ENCODE results near the gene MGMT. TPM values are rescaled to one million over a fixed set of nuclear protein-coding genes. Genes with fewer than 3 reads are reported as not detected.

The MGMT gene
- total RNA-seq, 1 donor from 2014 or later: 7.7 TPM

DNA sequence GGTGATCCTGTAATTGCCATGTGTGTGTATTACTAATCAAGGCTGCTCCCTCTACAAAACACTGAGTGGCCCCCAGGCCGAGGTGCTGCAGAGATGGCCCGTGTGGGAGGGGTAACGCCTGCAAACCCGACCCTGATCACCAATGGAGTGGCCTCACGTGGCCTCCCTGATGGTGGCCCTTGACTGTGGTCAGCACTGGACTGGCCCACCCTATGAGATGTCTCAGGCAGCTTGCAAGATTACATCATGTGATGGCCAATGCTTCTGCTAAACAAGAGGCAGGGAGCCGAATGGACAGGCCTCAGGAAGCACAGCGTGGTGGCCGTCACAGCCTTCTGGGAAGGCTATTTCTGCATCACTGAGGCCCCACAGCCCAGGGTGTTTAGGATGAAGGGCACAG is 186.4 kb downstream of the MGMT start:
- no peak for DNase-seq (ENCODE audit: low read depth in 2 of 2)

DNA sequence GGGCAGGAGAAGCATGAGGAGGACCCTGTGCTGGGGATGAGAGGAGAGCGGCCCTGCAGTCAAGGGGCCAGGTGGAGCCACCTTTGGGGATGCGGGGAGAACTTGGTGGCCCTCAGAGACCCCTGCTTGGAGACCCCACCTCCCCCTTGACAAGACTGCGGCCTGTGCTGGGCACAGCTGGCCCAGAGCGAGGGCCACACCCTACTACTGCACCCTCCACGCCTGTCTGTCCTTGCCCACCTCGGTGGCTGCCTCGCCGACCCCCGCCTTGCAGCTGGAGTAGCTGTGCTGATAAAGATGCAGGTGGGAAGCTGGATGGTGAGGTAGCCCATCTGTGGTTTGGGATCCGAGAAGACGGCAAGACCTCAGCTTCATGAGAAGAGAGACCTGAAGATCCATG is 186.8 kb downstream of the MGMT start:
- no peak for DNase-seq (ENCODE audit: low read depth in 2 of 2)

- DNase-seq (ENCODE audit: low read depth in 2 of 2): no peak
Observed at GRCh38 chr10:129654461-129654860, 187.4 kb downstream of the MGMT start.

DNA sequence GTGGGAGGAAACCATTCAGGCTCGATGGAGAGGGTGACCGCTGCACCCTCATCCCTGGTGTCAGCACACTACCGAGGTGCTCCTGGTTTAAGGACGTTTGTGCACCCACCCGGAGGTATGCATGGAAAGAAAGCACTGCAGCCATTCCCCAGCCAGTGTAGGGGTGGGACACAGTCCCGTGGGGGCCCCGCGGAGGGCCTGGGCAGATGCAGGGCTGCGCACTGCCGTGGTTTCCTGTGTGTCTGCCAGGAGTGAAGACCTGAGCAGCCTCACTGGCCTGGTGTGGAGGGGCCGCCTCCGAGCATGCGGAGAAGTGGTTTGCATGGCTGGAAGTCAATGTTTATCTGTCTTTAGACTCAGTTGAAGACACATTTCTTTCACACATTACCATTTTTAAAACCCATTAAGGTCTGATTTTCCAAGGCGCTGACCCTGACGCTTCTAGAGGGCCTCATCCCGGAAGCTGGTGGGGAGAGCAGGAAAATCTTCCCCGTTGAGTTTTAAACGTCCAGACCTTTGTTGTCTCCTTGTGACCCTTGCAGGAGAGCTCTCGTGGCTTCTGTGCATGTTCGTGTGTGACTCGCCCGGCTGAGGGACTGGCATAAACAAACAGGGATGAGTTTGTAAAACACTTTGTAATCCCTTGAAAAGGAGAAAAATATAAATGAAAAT is 188.1 kb downstream of the MGMT start:
- no peak for DNase-seq (ENCODE audit: low read depth in 2 of 2)

- DNase-seq (ENCODE audit: low read depth in 2 of 2): no peak
Observed at GRCh38 chr10:129655679-129656031, 188.6 kb downstream of the MGMT start.

- DNase-seq (ENCODE audit: low read depth in 2 of 2): no peak
Observed at GRCh38 chr10:129656642-129657041, 189.6 kb downstream of the MGMT start.

GRCh38 chr10:129657297-129658017 is 190.4 kb downstream of the MGMT start:
- no peak for DNase-seq (ENCODE audit: low read depth in 2 of 2)

DNA sequence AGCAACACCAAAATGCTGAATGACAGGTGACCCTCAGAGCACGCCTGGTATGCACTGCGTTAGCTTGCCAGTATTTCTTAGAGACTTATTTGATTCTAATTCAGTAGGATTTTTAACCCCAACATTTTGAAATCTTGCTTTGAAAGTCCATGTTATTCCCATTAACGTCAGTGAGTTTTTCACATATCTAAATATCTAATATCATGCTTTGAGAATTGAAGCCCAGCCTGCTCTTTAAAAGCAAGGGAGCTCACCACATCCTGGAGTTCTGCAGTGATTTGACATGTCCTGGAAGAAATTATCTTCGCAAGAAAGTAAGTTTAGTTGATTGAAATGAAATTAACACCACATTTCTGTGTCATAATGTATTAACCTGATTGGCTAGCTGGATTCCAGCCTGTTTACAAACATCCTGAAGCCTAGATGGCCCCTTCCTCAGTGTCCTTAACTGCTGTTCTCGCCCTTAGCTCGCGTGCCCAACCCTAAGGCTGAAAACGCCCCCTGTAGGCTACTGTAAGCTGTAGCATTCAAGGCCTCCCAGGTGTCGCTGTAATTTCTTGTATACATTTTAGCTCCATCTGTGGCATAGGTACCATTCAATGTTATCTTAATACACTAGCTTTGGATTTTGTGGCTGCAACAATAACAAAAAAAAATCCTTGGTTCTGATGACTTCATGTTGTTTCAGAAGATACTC is 191.5 kb downstream of the MGMT start:
- no peak for DNase-seq (ENCODE audit: low read depth in 2 of 2)

DNA sequence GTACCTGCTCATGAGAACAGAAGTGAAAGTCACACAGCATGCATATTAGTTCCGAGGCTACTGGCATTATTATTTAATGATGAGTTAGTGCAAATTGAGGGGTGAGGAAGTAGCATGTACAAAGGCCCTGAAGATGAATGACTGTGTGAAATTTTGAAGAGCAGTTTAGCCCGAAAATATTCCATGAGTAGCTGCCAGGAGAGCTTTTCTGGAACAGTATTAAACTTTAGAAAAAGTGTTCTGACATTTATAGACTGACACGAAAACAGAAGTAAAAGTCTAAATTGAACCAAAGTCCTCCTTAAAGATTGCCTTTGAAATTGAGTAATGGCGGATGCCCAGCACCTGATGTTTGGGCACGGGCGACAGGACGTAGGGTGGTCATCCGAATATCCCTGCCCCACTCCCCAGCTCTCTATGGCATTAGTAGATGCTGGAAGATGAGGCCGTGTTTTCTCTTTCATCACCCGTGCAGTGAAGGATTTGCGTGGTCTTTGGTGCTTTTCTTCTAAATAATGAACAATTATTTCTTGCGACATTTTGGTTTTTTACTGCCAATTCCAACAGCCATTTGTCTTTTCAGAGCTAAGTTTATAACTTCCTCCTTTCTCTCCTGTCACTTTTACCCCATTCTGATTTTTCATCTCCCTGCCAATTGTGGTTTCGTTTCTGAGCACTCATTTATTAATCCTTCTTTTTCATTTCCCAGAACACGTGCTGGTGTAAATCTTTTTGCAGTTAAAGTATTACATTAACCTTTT is 192.6 kb downstream of the MGMT start:
- DNase-seq (ENCODE audit: low read depth in 2 of 2): no peak

GRCh38 chr10:129660569-129660968 is 193.5 kb downstream of the MGMT start:
- no peak for DNase-seq (ENCODE audit: low read depth in 2 of 2)

- DNase-seq (ENCODE audit: low read depth in 2 of 2): no peak
Observed at GRCh38 chr10:129662426-129662825, 195.4 kb downstream of the MGMT start.

DNA sequence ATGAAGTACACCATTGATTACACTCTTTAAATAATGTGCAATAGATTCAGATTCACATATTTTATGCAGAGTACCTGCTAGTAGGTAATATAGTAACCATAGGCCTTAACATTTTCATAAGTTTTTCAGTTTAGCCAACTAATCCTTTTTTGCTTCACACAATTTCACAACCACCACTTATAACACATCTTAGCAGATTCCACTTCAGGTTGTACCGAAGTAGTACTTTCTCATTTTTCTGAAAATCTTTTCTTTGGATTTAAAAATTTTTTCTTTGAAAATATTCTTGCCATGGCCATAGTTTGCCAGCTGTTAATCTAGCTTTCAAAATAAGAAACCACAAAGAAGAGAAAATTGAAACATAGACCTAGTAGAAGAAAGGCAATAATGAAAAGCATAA is 203.1 kb downstream of the MGMT start:
- no peak for DNase-seq (ENCODE audit: low read depth in 2 of 2)

GRCh38 chr10:129673292-129673691 is 206.3 kb downstream of the MGMT start:
- no peak for DNase-seq (ENCODE audit: low read depth in 2 of 2)

DNA sequence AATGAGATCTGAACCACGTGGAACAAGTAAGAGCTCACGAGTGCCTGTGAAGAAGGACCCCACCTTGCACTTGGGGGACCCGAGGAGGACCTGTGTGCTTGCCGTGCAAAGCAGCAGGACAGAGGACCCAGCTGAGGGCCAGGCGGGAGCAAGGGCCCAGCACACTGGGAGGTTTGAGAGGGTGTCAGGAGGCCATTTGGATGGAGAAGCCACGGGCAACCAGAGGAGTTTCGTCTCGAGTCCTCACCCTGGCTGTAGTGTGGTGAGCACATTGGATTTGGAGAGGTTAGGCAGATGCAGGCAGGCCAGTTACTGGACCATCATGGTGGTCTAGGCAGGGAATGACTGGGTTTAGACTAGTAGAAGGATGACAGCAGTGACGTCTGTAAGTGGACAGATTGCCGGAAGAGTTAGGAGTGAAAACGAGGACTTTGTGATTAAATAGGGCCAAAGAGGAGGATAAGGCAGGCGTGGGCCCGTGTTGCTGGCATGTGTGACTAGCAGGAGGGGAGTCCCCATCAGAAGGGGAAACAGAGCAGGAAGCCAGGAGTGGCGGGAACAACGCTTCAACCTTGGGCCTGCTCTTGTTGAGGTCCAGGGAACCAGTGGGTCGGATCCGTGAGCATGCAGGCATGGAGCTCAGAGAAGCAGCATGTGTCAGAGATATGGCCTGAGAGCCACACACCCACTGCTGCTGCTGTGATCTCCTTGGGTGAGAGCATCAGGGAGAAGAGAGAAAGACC is 208.2 kb downstream of the MGMT start:
- no peak for DNase-seq (ENCODE audit: low read depth in 2 of 2)

GRCh38 chr10:129676014-129676413 is 209.0 kb downstream of the MGMT start:
- no peak for DNase-seq (ENCODE audit: low read depth in 2 of 2)

DNA sequence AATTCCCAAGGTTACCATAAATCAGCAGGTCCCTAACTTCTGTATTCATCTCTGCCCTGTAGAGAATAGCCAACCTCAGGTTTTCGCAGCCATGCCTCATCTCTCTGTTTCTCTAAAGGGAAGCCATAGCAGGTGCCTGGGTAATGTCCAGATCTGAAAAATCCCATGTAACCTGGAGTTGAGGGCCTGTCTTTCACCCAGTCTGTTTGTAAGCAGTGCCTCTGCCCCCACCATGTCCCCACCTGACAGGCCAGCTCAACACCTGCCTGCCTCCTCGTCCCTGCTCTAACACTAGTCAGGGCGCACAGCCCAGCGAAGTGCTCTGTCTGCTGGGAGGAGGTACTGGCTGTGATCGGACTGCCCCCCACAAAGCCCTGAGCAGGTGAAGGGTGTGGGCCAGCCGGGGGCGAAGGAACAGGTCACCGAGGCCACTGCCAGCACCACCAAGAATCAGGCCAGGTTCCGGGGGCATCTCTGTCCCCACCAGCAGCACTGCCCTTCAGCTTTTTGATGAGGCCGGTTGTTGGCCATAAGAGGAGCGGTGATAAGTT is 210.4 kb downstream of the MGMT start:
- no peak for DNase-seq (ENCODE audit: low read depth in 2 of 2)

- DNase-seq (ENCODE audit: low read depth in 2 of 2): no peak
Observed at GRCh38 chr10:129678186-129678585, 211.1 kb downstream of the MGMT start.

DNA sequence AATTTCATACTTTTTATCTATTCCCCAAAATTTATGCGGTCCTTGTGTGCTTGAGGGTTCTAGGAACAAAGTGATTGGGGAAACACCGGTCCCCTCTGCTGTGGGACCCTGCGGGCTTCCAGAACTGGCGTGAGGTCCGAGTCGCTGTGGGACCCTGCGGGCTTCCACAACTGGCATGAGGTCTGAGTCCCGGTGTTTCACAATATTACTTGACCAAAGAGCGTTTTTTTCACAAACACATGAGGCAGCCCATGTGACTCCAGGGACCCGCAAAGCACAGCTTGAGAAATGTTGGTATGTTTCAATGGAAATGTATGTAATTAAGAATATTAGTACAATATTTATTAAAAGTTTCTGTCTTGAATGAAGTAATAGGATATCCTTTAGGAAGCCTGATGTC is 212.2 kb downstream of the MGMT start:
- DNase-seq (ENCODE audit: low read depth in 2 of 2): no peak

- no peak for DNase-seq (ENCODE audit: low read depth in 2 of 2)
Observed at GRCh38 chr10:129680661-129681344, 213.8 kb downstream of the MGMT start.

DNA sequence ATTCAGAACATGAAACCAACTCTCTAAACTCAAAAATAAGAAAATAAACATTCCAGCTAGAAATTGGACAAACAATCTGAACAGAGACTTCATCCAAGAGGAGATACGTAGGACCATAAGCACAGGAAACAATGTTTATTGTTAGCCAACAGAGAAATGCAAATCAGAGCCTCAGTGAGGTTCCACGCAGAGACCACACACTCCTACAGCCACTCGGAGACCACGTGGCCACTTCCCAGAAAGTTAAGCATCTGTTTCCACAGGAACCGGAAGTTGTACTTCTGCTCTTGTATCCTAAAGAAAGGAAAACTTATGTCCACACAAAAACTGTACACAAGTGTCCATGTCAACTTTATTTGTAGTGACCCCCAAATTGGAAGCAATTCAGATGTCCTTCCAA is 214.8 kb downstream of the MGMT start:
- DNase-seq (ENCODE audit: low read depth in 2 of 2): no peak

GRCh38 chr10:129683519-129683918 is 216.5 kb downstream of the MGMT start:
- no peak for DNase-seq (ENCODE audit: low read depth in 2 of 2)

Measured in lung microvascular endothelial cell (primary cell).